ENCODE results near the gene ATP11A.

Gene ATP11A

DNA sequence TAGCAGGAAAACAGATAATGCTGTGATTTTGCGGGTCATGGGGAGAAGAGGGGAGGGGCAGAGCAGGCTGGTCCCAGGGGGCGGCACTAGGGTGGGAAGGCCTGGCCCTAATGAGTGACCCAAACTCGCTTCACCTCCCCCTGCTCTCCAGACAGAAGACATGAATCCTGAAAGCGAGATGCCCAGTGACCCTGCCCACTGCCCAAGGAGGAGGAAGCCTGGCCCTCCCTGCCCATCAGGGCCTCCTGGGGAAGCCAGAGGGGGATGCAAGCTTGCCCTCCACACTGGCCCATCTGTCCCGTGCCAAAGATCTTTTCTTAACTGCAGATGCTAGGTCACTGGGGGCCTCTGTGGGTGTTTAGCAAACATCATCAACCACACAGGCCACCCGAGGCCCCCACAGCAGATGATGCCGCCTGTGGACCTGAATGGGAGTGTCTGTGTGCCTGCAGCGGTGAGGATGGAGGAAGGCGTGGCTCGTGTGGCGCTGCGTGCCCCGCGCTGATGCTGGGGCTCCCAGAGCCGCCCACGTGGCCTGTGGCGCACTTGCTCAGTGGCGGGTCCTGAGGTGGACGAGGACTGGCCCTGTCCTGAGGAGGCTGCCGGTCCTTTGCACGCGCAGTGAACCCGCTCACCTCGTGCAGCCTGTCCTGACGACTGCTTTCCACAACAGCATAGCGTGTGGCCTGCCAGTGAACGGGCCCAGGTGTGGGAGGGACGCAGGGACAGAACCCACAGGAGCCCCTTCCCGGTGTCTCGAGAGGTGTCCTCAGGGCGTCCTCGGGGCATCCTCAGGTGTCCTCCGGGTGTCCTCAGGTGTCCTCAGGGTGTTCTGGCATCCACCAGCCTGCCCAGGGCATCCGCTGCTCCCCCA, 198.6 kb downstream of the ATP11A start:
- DNase-seq (ENCODE audit: low read depth in 2 of 2, low spot score in 1 of 2): no peak

DNA sequence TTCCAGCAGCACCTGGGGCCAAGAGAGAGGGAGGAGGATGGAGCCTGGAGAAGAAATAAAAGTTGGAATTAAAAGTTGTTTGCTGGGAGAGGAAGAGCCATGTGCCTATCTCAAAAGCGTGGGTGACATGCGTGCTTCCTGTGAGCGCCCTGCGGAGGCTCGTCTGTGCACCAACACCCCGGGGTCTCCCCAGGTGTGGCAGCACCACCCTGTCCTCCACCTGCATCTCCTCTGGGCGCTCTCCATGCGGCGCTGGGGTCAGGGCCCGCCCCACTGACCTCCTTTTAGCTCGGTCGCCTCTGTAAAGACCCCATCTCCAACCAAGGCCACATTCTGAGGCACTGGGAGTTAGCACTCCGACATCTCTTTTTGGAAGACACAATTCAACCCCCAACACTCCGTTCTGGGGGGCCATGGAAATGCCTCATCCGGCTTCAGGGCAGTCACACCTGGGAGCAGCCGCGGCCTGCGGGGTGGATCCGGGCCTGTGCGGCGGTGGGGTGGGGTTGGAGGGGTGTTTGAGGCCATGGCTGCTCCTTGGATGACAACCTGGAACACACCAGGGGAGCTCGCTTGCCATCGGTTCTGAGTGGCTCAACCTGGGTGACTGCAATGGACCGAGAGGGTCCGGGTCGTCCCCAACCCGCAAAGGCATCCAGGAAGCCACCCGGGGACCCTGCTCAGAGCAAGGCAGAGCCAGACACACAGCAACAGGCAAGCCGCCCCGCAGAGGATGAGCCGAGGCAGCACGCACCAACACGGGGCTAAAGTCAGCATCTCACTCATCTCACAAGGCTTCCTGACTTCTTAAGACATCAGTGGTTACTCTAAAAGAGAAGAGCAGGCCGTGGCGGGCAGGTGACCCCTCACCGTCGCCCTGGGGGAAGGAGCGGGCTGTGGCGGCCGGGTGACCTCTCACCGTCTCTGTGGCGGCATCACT, 199.8 kb downstream of the ATP11A start:
- DNase-seq (ENCODE audit: low read depth in 2 of 2, low spot score in 1 of 2): no peak

GRCh38 chr13:112890316-112891145, 200.7 kb downstream of the ATP11A start:
- DNase-seq (ENCODE audit: low read depth in 2 of 2, low spot score in 1 of 2): no peak

DNA sequence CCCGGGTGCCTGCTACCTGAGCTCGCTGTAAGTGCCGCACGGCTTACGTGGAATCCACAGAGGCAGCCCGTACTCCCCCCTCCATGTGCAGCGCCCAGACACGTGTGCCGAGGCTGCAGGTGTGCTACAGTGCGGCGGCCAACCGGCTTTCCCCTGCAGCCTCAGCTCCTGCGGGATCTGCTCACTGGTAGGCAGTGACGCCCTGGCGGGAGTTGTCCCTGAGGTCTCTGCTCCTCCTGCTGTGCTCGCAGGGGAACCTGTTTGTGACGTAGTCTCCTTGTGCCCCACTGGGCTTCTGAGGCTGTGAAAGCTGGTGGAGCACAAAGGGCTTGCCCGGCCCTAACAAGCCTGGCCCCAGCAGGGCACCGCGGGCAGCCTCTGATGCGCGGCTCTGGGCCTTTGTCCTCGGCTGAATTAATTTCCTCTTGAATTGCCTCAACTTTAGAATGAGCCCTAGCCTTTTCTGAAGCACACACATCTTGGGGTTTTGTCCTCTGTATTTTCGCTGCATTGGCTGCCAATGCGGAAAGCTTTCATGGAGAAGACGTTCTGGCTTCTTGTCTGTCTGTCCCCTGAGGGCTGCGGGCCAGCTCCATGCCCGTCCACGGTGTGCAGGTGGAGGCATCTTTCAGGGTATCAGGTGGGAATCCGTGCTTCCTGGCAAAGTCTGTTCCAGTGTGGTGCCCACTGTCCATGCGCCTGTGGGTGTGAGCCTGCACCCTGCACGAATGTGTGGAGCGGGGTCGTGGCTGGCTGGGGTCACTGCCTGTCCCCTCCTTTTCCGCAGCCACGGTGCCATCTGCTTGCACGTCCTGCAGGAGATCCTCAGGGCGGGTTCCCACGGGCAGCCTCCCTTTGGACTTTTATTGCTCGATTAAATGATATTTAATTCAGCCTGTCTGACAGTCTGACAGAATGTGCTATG, 201.9 kb downstream of the ATP11A start:
- no peak for DNase-seq (ENCODE audit: low read depth in 2 of 2, low spot score in 1 of 2)

GRCh38 chr13:112892426-112893206, 202.8 kb downstream of the ATP11A start:
- DNase-seq (ENCODE audit: low read depth in 2 of 2, low spot score in 1 of 2): no peak

GRCh38 chr13:112893207-112893569, 203.3 kb downstream of the ATP11A start:
- no peak for DNase-seq (ENCODE audit: low read depth in 2 of 2, low spot score in 1 of 2)

GRCh38 chr13:112893570-112894422, 204.0 kb downstream of the ATP11A start:
- no peak for DNase-seq (ENCODE audit: low read depth in 2 of 2, low spot score in 1 of 2)

- no peak for DNase-seq (ENCODE audit: low read depth in 2 of 2, low spot score in 1 of 2)
Observed at GRCh38 chr13:112894423-112894672, 204.5 kb downstream of the ATP11A start.

GRCh38 chr13:112894673-112895481, 205.0 kb downstream of the ATP11A start:
- no peak for DNase-seq (ENCODE audit: low read depth in 2 of 2, low spot score in 1 of 2)

DNA sequence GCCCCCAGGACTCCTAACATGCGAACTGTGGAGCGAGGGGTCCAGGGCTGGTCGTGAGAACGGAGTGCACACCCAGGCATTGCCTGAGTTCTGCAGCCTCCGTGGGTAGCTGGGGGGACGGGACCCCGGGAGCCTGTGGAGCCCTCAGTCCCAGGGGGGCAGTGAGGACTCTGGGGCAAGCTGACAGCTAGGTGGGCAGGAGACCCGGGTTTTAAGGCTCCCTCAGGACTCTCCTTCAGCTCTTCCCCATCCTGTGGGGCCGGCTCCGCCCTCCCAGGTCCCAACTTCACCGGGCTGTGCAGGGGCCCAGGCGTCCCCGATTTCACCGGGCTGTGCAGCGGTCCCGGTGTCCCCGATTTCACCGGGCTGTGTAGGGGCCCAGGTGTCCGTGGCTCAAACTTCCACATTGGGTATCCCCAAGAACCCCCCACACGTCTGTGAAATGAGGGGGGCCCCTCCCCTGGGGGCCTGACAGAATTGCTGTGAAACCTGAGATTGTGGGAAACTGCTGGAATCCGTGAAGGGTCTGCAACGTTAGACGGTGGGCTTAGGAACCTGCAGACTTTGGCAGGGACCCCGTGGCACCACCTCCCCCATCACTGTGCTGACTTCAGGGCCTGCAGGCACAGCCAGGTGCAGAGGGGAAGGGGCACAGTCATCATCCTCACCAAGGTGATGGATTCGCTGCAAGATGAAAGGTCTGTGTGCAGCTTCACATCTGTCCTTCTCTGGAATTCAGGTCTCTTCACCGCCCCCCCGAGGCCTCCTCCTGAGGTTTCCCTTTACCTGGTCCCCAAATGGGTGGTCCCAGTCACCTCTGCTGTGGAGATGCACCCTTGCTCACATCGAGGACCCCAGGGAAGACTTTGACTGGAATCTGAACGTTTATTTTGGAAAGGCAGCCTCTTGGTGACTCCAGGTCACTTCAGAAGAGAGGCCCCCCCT, 206.0 kb downstream of the ATP11A start:
- no peak for DNase-seq (ENCODE audit: low read depth in 2 of 2, low spot score in 1 of 2)

DNA sequence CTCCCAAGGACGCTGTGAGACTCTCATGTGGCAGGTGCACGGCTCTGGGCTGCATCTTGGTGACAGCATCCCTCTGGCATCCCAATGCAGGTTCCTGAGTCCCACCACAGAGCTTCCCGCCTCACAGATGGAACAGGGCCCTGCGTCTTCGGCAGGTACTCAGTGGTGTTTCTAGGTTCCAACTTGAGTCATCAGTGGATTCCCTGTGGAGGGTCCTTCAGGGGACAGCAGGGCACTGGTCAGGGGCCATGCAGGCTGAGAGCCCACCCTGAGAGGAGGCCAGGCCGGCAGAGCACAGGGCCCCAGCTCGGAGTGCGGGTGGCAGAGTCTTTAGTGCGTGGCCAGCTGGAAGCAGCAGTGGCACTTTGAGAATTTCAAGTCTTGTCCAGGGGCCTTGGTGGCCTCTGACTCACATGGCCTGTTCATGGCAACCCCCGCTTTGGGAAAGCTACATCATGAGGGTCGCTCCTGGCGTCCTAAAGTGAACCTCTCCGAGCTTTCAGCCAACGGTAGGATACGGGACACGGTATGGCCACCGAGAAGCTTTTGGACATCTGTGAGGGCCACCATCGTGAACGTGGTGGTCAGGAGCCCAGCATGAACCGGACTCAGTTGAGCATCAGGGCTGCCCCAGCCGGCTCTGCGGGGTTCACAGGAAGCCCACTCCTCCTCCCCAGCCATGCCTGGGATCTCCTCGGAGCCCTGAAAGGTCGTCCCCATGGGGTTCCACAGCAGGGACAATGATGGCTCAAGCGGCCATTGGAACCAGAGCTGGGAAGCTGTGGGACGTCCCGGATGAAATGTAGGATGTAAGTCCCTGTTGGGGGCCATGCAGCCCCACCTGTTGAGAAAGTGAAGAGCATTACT, 207.1 kb downstream of the ATP11A start:
- DNase-seq (ENCODE audit: low read depth in 2 of 2, low spot score in 1 of 2): no peak

DNA sequence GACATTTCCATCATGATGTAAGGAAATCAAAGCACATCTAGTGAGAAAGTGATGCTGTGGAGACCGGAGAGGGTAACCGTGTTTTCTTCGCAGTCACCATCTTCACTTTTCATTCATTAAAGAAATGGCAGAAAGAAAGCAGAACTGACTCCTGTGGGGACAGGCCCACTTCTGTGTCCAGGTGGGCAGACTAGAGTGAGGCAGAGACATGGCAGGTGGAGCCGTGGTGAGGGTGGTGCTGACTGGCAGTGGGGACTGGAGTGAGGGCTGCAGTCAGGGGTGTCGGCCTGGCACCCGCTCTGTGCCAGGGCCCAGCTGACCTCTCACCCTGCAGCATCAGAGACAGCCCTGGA, 207.7 kb downstream of the ATP11A start:
- DNase-seq (ENCODE audit: low read depth in 2 of 2, low spot score in 1 of 2): no peak

- no peak for DNase-seq (ENCODE audit: low read depth in 2 of 2, low spot score in 1 of 2)
Observed at GRCh38 chr13:112897956-112898620, 208.2 kb downstream of the ATP11A start.

- no peak for DNase-seq (ENCODE audit: low read depth in 2 of 2, low spot score in 1 of 2)
Observed at GRCh38 chr13:112898621-112899280, 208.9 kb downstream of the ATP11A start.

All from stimulated activated CD8-positive, alpha-beta memory T cell treated with anti-CD3 and anti-CD28 coated beads, Interleukin-4, amount 100 ng/mL, for 1 hour (primary cell).